C4-2B (cell line): ENCODE measurements around the gene LGALS12.

ENCODE experiments used
- H3K27ac ChIP-seq: fragments of 450-650 bp; 2 replicates; pipeline ENCODE4 v1.5.1; 2017
- ZFX ChIP-seq: fragments of 450-650 bp; IDR thresholded peaks from 2 replicates; pipeline ENCODE4 v1.6.1; 2017
- TF ChIP-seq, protein P1 (sequence below): fragments of 450-650 bp; conservative IDR thresholded peaks from 2 replicates; pipeline ENCODE4 v1.5.1; 2017; ENCODE audit warnings: mild to moderate bottlenecking

The LGALS12 gene, protein sequence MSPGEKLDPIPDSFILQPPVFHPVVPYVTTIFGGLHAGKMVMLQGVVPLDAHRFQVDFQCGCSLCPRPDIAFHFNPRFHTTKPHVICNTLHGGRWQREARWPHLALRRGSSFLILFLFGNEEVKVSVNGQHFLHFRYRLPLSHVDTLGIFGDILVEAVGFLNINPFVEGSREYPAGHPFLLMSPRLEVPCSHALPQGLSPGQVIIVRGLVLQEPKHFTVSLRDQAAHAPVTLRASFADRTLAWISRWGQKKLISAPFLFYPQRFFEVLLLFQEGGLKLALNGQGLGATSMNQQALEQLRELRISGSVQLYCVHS

DNA sequence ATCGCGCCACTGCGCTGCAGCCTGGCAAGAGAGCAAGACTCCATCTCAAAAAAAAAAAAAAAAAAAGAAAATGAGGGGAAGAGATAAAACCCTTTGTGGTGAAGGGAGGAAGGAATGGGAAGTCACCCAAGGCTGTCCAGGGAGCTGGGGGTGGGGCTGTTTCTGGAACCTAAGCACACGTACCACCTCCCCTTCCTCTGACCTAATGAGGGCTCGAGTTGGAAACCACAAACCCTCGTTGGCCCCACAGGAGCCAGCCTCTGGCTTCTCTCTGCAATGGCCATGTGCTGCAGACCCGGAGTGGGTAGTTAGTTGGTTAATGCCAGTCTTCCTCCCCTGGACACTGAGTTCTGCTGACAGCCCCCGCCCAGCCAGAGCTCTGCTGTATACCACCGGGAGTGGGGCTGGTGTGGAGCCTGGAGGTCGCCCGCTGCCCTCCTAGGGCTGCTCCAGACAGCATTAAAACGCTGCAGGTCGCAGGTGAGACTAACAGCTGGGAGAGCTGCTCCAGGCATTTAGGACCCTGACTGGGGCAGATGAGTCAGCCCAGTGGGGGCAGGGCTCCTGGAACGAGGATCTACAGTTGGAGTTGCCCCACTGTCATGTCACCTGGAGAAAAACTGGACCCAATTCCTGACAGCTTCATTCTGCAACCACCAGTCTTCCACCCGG is at the start of gene LGALS12:
TSS of gene LGALS12 (plus strand) at position 228 of the 672 bp plus-strand sequence. CDS start at position 603, 375 bp downstream.
- H3K27ac ChIP-seq = peak within 1 kb of the TSS; percentile 48
- no peak for TF ChIP-seq ZFX
- TF ChIP-seq, protein P1, sequence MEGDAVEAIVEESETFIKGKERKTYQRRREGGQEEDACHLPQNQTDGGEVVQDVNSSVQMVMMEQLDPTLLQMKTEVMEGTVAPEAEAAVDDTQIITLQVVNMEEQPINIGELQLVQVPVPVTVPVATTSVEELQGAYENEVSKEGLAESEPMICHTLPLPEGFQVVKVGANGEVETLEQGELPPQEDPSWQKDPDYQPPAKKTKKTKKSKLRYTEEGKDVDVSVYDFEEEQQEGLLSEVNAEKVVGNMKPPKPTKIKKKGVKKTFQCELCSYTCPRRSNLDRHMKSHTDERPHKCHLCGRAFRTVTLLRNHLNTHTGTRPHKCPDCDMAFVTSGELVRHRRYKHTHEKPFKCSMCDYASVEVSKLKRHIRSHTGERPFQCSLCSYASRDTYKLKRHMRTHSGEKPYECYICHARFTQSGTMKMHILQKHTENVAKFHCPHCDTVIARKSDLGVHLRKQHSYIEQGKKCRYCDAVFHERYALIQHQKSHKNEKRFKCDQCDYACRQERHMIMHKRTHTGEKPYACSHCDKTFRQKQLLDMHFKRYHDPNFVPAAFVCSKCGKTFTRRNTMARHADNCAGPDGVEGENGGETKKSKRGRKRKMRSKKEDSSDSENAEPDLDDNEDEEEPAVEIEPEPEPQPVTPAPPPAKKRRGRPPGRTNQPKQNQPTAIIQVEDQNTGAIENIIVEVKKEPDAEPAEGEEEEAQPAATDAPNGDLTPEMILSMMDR = no peak

DNA sequence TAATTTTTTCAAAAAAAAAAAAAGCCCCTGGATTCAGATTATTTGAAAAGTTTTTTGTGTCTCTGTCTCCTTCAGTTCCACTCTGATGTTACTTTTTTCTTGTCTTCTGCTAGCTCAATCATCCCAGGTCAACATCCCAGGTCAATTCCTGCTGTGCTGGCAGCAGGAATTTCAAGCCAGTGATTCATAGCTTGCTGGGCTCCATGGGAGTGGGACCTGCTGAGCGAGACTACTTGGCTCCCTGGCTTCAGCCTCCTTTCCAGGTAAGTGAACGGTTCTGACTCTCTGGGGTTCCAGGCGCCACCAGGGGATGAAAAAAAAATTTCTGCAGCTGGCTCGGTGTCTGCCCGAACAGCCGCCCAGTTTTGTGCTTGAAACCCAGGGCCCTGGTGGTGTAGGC is 46.3 kb upstream of the LGALS12 start:
- TF ChIP-seq, protein P1 = no peak
- TF ChIP-seq ZFX = no peak
- H3K27ac ChIP-seq = no peak overlapping the region

DNA sequence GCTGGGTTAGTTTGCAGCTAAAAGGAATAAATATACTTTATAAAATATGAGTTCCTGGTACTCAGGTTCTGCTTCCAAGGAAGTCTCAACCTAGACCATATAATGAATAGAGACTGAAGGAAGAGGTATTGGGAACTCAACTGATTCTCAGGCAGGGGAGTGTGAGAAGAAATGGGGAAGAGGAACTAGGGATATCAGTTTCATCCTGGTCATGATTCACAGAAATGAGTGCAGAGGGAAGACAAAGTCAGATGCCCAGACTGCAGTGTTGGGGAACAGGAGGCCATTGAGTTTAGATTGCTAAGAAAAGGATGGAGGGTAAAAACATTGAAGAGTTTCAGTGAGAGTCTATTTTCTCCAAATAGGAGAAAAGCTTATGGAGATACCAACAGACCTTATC is 43.7 kb upstream of the LGALS12 start:
- no peak for TF ChIP-seq ZFX
- TF ChIP-seq, protein P1 = no peak
- H3K27ac ChIP-seq = no peak overlapping the region

DNA sequence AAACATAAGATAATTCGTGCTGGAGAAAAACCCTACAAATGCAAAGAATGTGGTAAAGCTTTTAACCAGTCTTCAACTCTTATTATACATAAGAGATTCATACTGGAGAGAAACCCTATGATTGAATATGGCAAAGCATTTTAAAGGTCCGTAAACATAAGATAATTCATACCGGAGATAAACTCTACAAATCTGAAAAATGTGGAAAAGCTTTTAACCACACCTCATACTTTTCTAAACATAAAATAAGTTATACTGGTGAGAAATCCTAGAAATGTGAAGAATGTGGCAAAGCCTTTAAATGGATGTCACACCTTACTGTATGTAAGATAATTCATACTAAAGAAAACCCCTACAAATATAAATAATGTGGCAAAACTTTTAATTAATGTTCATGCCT is 35.6 kb upstream of the LGALS12 start:
- no peak overlapping the region for H3K27ac ChIP-seq
- TF ChIP-seq, protein P1 = no peak
- TF ChIP-seq ZFX = no peak

DNA sequence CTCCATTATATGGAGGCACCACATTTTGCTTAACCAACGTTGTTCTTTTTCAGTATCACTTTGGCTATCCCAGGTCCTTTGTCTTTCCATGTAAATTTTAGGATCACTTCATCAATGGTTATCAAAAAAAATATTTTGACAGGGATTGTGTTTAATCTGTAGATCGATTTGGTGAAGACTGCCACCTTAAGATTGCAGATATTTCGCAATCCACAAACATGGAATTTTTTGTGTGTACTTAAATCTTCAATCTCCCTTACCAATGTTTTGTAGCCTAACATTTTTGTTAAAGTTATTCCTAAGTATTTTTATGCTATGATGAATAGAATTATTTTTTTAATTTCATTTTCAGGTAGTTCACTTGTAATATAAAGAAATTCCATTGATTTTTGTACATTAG is 33.5 kb upstream of the LGALS12 start:
- TF ChIP-seq, protein P1 = no peak; the same call in 1 of the 2 replicates
- no peak for TF ChIP-seq ZFX

DNA sequence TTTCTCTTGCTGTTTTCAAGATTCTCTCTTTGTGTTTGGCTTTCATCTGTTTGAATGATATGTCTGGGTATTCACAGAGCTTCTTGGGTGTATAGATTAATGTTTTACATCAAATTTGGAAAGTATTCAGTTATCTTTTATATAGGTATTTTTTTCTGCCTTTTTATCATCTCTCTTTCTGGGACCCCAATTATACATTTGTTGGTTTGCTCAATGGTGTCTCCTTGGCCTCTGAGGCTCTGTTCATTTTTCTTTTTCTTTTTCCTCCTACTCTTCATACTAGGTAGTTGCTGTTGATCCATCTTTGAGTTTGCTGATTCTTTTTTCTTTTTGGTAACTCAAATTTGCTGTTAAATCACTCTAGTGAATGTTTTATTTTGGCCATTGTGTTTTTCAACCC is 29.3 kb upstream of the LGALS12 start:
- TF ChIP-seq, protein P1 = no peak

More for the DNA sequence above, 33.5 kb upstream of the LGALS12 start:
- no peak overlapping the region for H3K27ac ChIP-seq

DNA sequence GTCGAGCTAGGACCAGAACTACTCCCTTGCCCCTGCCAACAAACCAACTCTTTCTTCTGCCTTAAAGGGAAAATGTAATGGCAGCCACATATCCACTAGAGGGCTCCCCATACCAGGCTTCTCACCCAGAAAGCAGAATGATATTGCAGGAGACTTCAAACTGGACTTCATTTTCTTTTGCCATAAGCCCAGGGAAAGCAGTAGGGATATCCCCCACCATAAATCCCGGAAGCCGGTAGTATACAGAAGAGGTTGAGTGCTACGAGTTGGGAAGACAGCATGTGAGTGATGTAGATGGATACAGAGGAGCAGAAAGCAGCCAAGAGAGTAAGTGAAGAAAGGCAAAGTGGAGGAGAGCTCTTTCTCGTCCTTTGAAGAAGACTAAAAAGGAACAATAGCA is 27.0 kb upstream of the LGALS12 start:
- TF ChIP-seq, protein P1 = peak; percentile 96
- TF ChIP-seq ZFX = no peak
- H3K27ac ChIP-seq = no peak overlapping the region

More for the DNA sequence above, 29.3 kb upstream of the LGALS12 start:
- no peak overlapping the region for H3K27ac ChIP-seq
